Effector memory CD8-positive, alpha-beta T cell (primary cell): ENCODE measurements around the gene NPAS1.

Source experiments
- ATAC-seq: fragments of 150-1000 bp; cut with Tn5 transposase; replicated peaks from 2 replicates; pipeline ENCODE4 v1.10.0; 2021; ENCODE audit warnings: mild to moderate bottlenecking, moderate library complexity
- DNase-seq, 3 experiments: peaks; one replicate each; pipeline ENCODE4 v3.0.0; 2021
- H3K27ac Mint-ChIP-seq, 2 donors: one replicate each; pipeline ENCODE4 v1.8.0; 2022; ENCODE audit warnings: mild to moderate bottlenecking in 2 of 2, mixed read lengths in 2 of 2, moderate library complexity in 2 of 2
- H3K27me3 Mint-ChIP-seq, 2 donors: one replicate each; pipeline ENCODE4 v1.8.0; 2022; ENCODE audit warnings: mixed read lengths in 2 of 2
- H3K36me3 Mint-ChIP-seq: one replicate; pipeline ENCODE4 v1.8.0; 2022; ENCODE audit warnings: mild to moderate bottlenecking, moderate library complexity, mixed read lengths; ENCODE audit not compliant: insufficient read depth
- H3K4me1 Mint-ChIP-seq, 2 donors: one replicate each; pipeline ENCODE4 v1.8.0; 2022; ENCODE audit warnings: low read depth in 2 of 2, mixed read lengths in 2 of 2
- H3K4me3 Mint-ChIP-seq, 2 donors: one replicate each; pipeline ENCODE4 v1.8.0; 2022; ENCODE audit warnings: mild to moderate bottlenecking in 2 of 2, mixed read lengths in 2 of 2, moderate library complexity in 2 of 2
- H3K9me3 Mint-ChIP-seq, 2 donors: one replicate each; pipeline ENCODE4 v1.8.0; 2022; ENCODE audit warnings: mixed read lengths in 2 of 2

The NPAS1 gene

GRCh38 chr19:46981286-46981945 is 38.2 kb upstream of the NPAS1 start:
- Mint-ChIP-seq H3K36me3 (peaks cover 35% of the 10 kb centered on the region), H3K4me3 (peak overlapping the region; percentile 17 to 18), H3K9me3 (no peaks in the 10 kb centered on the region), H3K27me3 (no peaks in the 10 kb centered on the region), H3K27ac (peak overlapping the region; percentile 58 to 59), H3K4me1 (peaks cover 49 to 52% of the 10 kb centered on the region in 2 donors)
- DNase-seq (no peak), ATAC-seq (no peak)

GRCh38 chr19:46983097-46983496 is 36.5 kb upstream of the NPAS1 start:
- Mint-ChIP-seq H3K27ac (no peak overlapping the region), H3K9me3 (no peaks in the 10 kb centered on the region), H3K4me3 (no peak overlapping the region), H3K36me3 (peaks cover 34% of the 10 kb centered on the region), H3K27me3 (no peaks in the 10 kb centered on the region), H3K4me1 (peaks cover 34 to 36% of the 10 kb centered on the region in 2 donors)
- DNase-seq (no peak), ATAC-seq (no peak)

- ATAC-seq (no peak), DNase-seq (no peak)
- Mint-ChIP-seq H3K4me3 (no peak overlapping the region), H3K9me3 (no peaks in the 10 kb centered on the region), H3K27ac (no peak overlapping the region), H3K4me1 (peaks cover 24 to 26% of the 10 kb centered on the region in 2 donors), H3K27me3 (no peaks in the 10 kb centered on the region), H3K36me3 (peaks cover 22% of the 10 kb centered on the region)
Measured at GRCh38 chr19:46984077-46985010, 35.3 kb upstream of the NPAS1 start.

- Mint-ChIP-seq H3K27ac (no peak overlapping the region), H3K27me3 (no peaks in the 10 kb centered on the region), H3K36me3 (peaks cover 18% of the 10 kb centered on the region), H3K4me1 (peaks cover 19 to 25% of the 10 kb centered on the region in 2 donors), H3K4me3 (no peak overlapping the region), H3K9me3 (no peaks in the 10 kb centered on the region)
- DNase-seq (no peak), ATAC-seq (no peak)
Measured at GRCh38 chr19:46985542-46986415, 33.9 kb upstream of the NPAS1 start.

- DNase-seq: no peak
- no peak for ATAC-seq
- no peaks in the 10 kb centered on the region for H3K9me3 Mint-ChIP-seq
- no peak overlapping the region for H3K27ac Mint-ChIP-seq
- H3K4me3 Mint-ChIP-seq: no peak overlapping the region
- H3K36me3 Mint-ChIP-seq: peaks cover 20% of the 10 kb centered on the region
- no peaks in the 10 kb centered on the region for H3K27me3 Mint-ChIP-seq
- H3K4me1 Mint-ChIP-seq: peaks cover 17 to 27% of the 10 kb centered on the region in 2 donors
Measured at GRCh38 chr19:46988614-46989230, 30.9 kb upstream of the NPAS1 start.

- no peaks in the 10 kb centered on the region for H3K9me3 Mint-ChIP-seq
- peak overlapping the region; percentile 46 to 69 for H3K27ac Mint-ChIP-seq
- peak overlapping the region; percentile 43 to 59 for H3K4me3 Mint-ChIP-seq
- ATAC-seq (peak; percentile 65), DNase-seq (peak; percentile 41 to 61 (median 43))
- peaks cover 19% of the 10 kb centered on the region for H3K36me3 Mint-ChIP-seq
- H3K27me3 Mint-ChIP-seq: no peaks in the 10 kb centered on the region
- peaks cover 13 to 17% of the 10 kb centered on the region in 2 donors for H3K4me1 Mint-ChIP-seq
Measured at GRCh38 chr19:46990991-46991676, 28.5 kb upstream of the NPAS1 start.

- Mint-ChIP-seq H3K4me1 (peaks cover 13 to 17% of the 10 kb centered on the region in 2 donors), H3K36me3 (peaks cover 21% of the 10 kb centered on the region), H3K9me3 (no peaks in the 10 kb centered on the region), H3K27ac (peak overlapping the region in 1 of 2 donors; percentile 51), H3K27me3 (no peaks in the 10 kb centered on the region), H3K4me3 (no peak overlapping the region)
- no peak for DNase-seq
- ATAC-seq: no peak
Measured at GRCh38 chr19:46992699-46993535, 26.7 kb upstream of the NPAS1 start.

- Mint-ChIP-seq H3K36me3 (peaks cover 27% of the 10 kb centered on the region), H3K9me3 (no peaks in the 10 kb centered on the region), H3K27ac (peak overlapping the region in 1 of 2 donors; percentile 51), H3K4me1 (peaks cover 13 to 17% of the 10 kb centered on the region in 2 donors), H3K4me3 (no peak overlapping the region), H3K27me3 (no peaks in the 10 kb centered on the region)
- DNase-seq: no peak
- no peak for ATAC-seq
Measured at GRCh38 chr19:46993622-46994021, 26.0 kb upstream of the NPAS1 start.

GRCh38 chr19:46994141-46994686 is 25.4 kb upstream of the NPAS1 start:
- H3K9me3 Mint-ChIP-seq: no peaks in the 10 kb centered on the region
- no peak for DNase-seq
- H3K4me1 Mint-ChIP-seq: peaks cover 13 to 17% of the 10 kb centered on the region in 2 donors
- peak overlapping the region in 1 of 2 donors; percentile 51 for H3K27ac Mint-ChIP-seq
- H3K27me3 Mint-ChIP-seq: no peaks in the 10 kb centered on the region
- no peak overlapping the region for H3K4me3 Mint-ChIP-seq
- H3K36me3 Mint-ChIP-seq: peaks cover 28% of the 10 kb centered on the region
- ATAC-seq: no peak

- H3K27ac Mint-ChIP-seq: peak overlapping the region in 1 of 2 donors; percentile 63
- DNase-seq: no peak
- no peaks in the 10 kb centered on the region for H3K27me3 Mint-ChIP-seq
- no peak for ATAC-seq
- H3K4me1 Mint-ChIP-seq: peaks cover 10% of the 10 kb centered on the region in 2 donors
- H3K9me3 Mint-ChIP-seq: no peaks in the 10 kb centered on the region
- H3K36me3 Mint-ChIP-seq: peaks cover 24% of the 10 kb centered on the region
- H3K4me3 Mint-ChIP-seq: no peak overlapping the region
Measured at GRCh38 chr19:46995492-46995891, 24.1 kb upstream of the NPAS1 start.

- DNase-seq: no peak
- H3K4me3 Mint-ChIP-seq: no peak overlapping the region
- peaks cover 5 to 10% of the 10 kb centered on the region in 2 donors for H3K4me1 Mint-ChIP-seq
- H3K9me3 Mint-ChIP-seq: no peaks in the 10 kb centered on the region
- H3K27me3 Mint-ChIP-seq: no peaks in the 10 kb centered on the region
- H3K36me3 Mint-ChIP-seq: peaks cover 34% of the 10 kb centered on the region
- no peak overlapping the region for H3K27ac Mint-ChIP-seq
- no peak for ATAC-seq
Measured at GRCh38 chr19:46998445-46999125, 21.1 kb upstream of the NPAS1 start.
